Measurements from ENCODE around the gene FBXW7. TPM values are rescaled to one million over a fixed set of nuclear protein-coding genes. Genes with fewer than 3 reads are reported as not detected.

FBXW7 gene
- total and polyA plus RNA-seq, 2 of the 8 experiments (the other 6 are each of a cell fraction or from before 2014, with no cell fraction given): 6.0 to 26.7 TPM

DNA sequence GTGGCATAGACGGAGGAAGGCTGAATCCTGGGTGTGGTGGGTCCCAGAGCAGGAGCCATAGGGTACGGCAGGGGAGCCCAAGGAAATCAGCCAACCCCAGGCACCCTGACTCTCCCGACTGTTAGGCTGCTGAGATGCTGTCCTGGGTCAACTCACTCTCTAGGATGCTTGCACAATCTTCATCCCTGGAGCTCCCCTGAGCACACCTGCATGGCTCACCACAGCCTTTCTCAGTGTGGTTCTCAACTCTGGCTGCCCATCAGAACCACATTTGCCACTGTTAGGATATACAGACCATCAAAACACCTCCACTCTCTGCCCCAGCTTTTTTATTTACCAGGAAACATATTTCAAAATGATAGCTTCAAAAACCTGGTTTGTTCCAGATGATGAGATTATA is 236.3 kb downstream of the FBXW7 start:
- H3K4ac ChIP-seq (replicated peaks; ENCODE audit: insufficient read length, low read depth, low read length): no peak overlapping the region

More for the DNA sequence above, 236.3 kb downstream of the FBXW7 start:
- no peak overlapping the region for H4K91ac ChIP-seq (replicated peaks; ENCODE audit: insufficient read length, low read length)
- H3K27ac ChIP-seq (ENCODE audit: low read depth, low read length): no peak overlapping the region; the same call in 1 of the 2 replicates
- H3K23ac ChIP-seq (ENCODE audit: insufficient read length): no peak overlapping the region
- 96% methylated on average over 3 of the region's 3 CpGs; no CpG with 5 or more reads in 1 of the 2 experiments for WGBS, 2 experiments (ENCODE audit: extremely low coverage in 1 of 2, insufficient coverage in 1 of 2, insufficient read length in 1 of 2, insufficient replicate concordance in 2 of 2, low coverage in 1 of 2, low lambda C conversion rate in 2 of 2, missing lambda C conversion rate in 1 of 2)
- no peaks in the 10 kb centered on the region for H3K23me2 ChIP-seq (ENCODE audit: low read depth, low read length)
- H3K14ac ChIP-seq (ENCODE audit: insufficient read length): no peak overlapping the region
- H3K79me1 ChIP-seq (ENCODE audit: low read depth, low read length): no peaks in the 10 kb centered on the region
- H3K18ac ChIP-seq (ENCODE audit: extremely low read depth, low read length): no peak overlapping the region
- H2AK5ac ChIP-seq (ENCODE audit: low read depth, low read length): no peak overlapping the region
- H3K9ac ChIP-seq (replicated peaks in 1 of 4; ENCODE audit: extremely low read depth in 1 of 4, low read depth in 3 of 4, low read length in 3 of 4): no peak overlapping the region
- H4K8ac ChIP-seq (ENCODE audit: extremely low read depth, insufficient read depth, low read length): no peak overlapping the region; the same call in 1 of the 2 replicates
- H3K79me2 ChIP-seq (ENCODE audit: control insufficient read depth in 1 of 2, insufficient read depth in 2 of 2, low read length in 2 of 2): no peaks in the 10 kb centered on the region
- H3K56ac ChIP-seq (replicated peaks; ENCODE audit: insufficient read length, low read depth, low read length): no peak overlapping the region
- H3K4me3 ChIP-seq (ENCODE audit: extremely low read depth in 1 of 4, insufficient read depth in 2 of 4, low read depth in 3 of 4, low read length in 4 of 4): no peak overlapping the region
- ChIA-PET CTCF (ENCODE audit: partially characterized antibody) (interaction anchor here (1.1 kb wide), 1 partner anchor 8 kb away, joined by 3 read pairs; no protein-coding TSS in a partner anchor), POLR2A (ENCODE audit: partially characterized antibody) (interaction anchor here (1.2 kb wide), 1 partner anchor 69 kb away, joined by 3 read pairs; no protein-coding TSS in a partner anchor)
- H3K36me3 ChIP-seq (ENCODE audit: control insufficient read depth in 2 of 4, insufficient read depth in 4 of 4, low read length in 3 of 4): no peaks in the 10 kb centered on the region
- H3K9me3 ChIP-seq (ENCODE audit: insufficient read depth in 2 of 2, low read depth in 1 of 2, low read length in 1 of 2): no peaks in the 10 kb centered on the region
- no peak overlapping the region for H2BK120ac ChIP-seq (replicated peaks; ENCODE audit: low read depth, low read length)
- DNase-seq (ENCODE audit: low read depth in 1 of 2, low spot score in 2 of 2) (no peak), FAIRE-seq (no peak)
- H2BK15ac ChIP-seq (ENCODE audit: low read length): no peak overlapping the region
- no peaks in the 10 kb centered on the region for H4K20me1 ChIP-seq (replicated peaks in 1 of 2; ENCODE audit: control insufficient read depth in 1 of 2, insufficient read depth in 2 of 2, low read length in 2 of 2)
- no peaks in the 10 kb centered on the region for H3K4me1 ChIP-seq (replicated peaks in 1 of 4; ENCODE audit: control insufficient read depth in 3 of 4, insufficient read depth in 4 of 4, low read length in 3 of 4)
- TF ChIP-seq CREB1 (IDR thresholded peaks at IDR 0.05) (no peak), RBBP5 (IDR thresholded peaks at IDR 0.05; ENCODE audit: borderline replicate concordance, low read depth, low read length) (no peak), KDM1A (IDR thresholded peaks at IDR 0.05; ENCODE audit: borderline replicate concordance, low read length) (no peak), POU5F1 (IDR thresholded peaks at IDR 0.05; ENCODE audit: low read depth, low read length) (no peak), SUZ12 (IDR thresholded peaks at IDR 0.05; ENCODE audit: low read length) (no peak), EGR1 (IDR thresholded peaks at IDR 0.05; ENCODE audit: borderline replicate concordance, low read depth, low read length) (no peak), SP2 (IDR thresholded peaks at IDR 0.05; ENCODE audit: low read length) (no peak), POLR2AphosphoS5 (IDR thresholded peaks at IDR 0.05; ENCODE audit: low read depth, low read length) (no peak)
- TF ChIP-seq, protein P1, sequence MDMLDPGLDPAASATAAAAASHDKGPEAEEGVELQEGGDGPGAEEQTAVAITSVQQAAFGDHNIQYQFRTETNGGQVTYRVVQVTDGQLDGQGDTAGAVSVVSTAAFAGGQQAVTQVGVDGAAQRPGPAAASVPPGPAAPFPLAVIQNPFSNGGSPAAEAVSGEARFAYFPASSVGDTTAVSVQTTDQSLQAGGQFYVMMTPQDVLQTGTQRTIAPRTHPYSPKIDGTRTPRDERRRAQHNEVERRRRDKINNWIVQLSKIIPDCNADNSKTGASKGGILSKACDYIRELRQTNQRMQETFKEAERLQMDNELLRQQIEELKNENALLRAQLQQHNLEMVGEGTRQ (IDR thresholded peaks at IDR 0.05; ENCODE audit: low read length): no peak
- no peak overlapping the region for H3K4me2 ChIP-seq (ENCODE audit: insufficient read depth in 1 of 2, low read depth in 2 of 2, low read length in 2 of 2)
- no peak overlapping the region for H2BK12ac ChIP-seq (ENCODE audit: low read depth, low read length)
- H3K27me3 ChIP-seq (replicated peaks in 1 of 4; ENCODE audit: control insufficient read depth in 3 of 4, extremely low read depth in 1 of 4, insufficient read depth in 3 of 4, low read length in 3 of 4): no peaks in the 10 kb centered on the region
- H2BK5ac ChIP-seq (ENCODE audit: low read depth, low read length): no peak overlapping the region
- H2AFZ ChIP-seq (ENCODE audit: low read length): no peak overlapping the region
- H4K5ac ChIP-seq (ENCODE audit: insufficient read length, low read depth, low read length): no peak overlapping the region
- H2BK20ac ChIP-seq (ENCODE audit: low read length): no peak overlapping the region
